ENCODE measurements around the gene UAP1L1. TPM values are rescaled to one million over a fixed set of nuclear protein-coding genes. Genes with fewer than 3 reads are reported as not detected.

UAP1L1 gene
- total and polyA plus RNA-seq, 9 of the 15 experiments (the other 6 are each of a cell fraction or from before 2014, with no cell fraction given) = 0.20 to 8.6 (median 3.7) TPM

GRCh38 chr9:137114613-137115393, 37.5 kb downstream of the UAP1L1 start, which contains the start of gene DPP7 (continued):
- TF ChIP-seq TFAP4 (CRISPR knock-in tag; IDR thresholded peaks at IDR 0.05; ENCODE audit: borderline replicate concordance) (peak; percentile 49; the same call in 1 of the 2 replicates), PHB (CRISPR knock-in tag; IDR thresholded peaks at IDR 0.05) (no peak), TEAD1 (CRISPR knock-in tag; IDR thresholded peaks at IDR 0.05) (no peak), SOX6 (IDR thresholded peaks at IDR 0.05) (no peak), GABPB2 (CRISPR knock-in tag; conservative IDR thresholded peaks at IDR 0.05) (no peak), DMBX1 (CRISPR knock-in tag; IDR thresholded peaks at IDR 0.05; ENCODE audit: borderline replicate concordance) (no peak), RCOR1 (IDR thresholded peaks at IDR 0.05; ENCODE audit: borderline replicate concordance in 1 of 2, low read depth in 2 of 2, low read length in 2 of 2) (no peak), TAF7 (tag; IDR thresholded peaks at IDR 0.05) (no peak), MIER1 (IDR thresholded peaks at IDR 0.05; ENCODE audit: low read depth) (no peak), NCOA2 (IDR thresholded peaks at IDR 0.05; ENCODE audit: partially characterized antibody in 2 of 2) (no peak), ZNF212 (CRISPR knock-in tag; IDR thresholded peaks at IDR 0.05) (no peak), ZNF175 (CRISPR knock-in tag; IDR thresholded peaks at IDR 0.05; ENCODE audit: low read depth) (no peak), TCF3 (CRISPR knock-in tag; IDR thresholded peaks at IDR 0.05) (no peak; the same call in 1 of the 2 replicates), NEUROD1 (IDR thresholded peaks at IDR 0.05; ENCODE audit: borderline replicate concordance, low read depth, low read length, partially characterized antibody) (no peak), NCOA1 (IDR thresholded peaks at IDR 0.05; ENCODE audit: low read depth) (no peak), ZNF717 (CRISPR knock-in tag; IDR thresholded peaks at IDR 0.05) (no peak), BMI1 (IDR thresholded peaks at IDR 0.05; ENCODE audit: low read length) (no peak), MITF (IDR thresholded peaks at IDR 0.05) (peak; percentile 35; the same call in 1 of the 2 replicates), BCLAF1 (IDR thresholded peaks at IDR 0.05; ENCODE audit: borderline replicate concordance in 1 of 2, control insufficient read depth in 1 of 2, low read depth in 2 of 2, low read length in 1 of 2) (no peak), MEF2D (tag; conservative IDR thresholded peaks at IDR 0.05; ENCODE audit: low read depth) (no peak), ZNF41 (CRISPR knock-in tag; conservative IDR thresholded peaks at IDR 0.05) (no peak), KHSRP (IDR thresholded peaks at IDR 0.05) (no peak), LARP7 (IDR thresholded peaks at IDR 0.05) (no peak), ESRRA (IDR thresholded peaks at IDR 0.05; ENCODE audit: borderline replicate concordance, low read depth) (no peak)

Data from K562 (cell line).